Vagina (tissue), 2 donors: ENCODE data around the gene P2RY8. TPM values are rescaled to one million over a fixed set of nuclear protein-coding genes. Genes with fewer than 3 reads are reported as not detected.
A peak's percentile ranks its signal among the peaks of the same experiment; 100 is the strongest.

ENCODE experiments used
- DNase-seq, 2 donors: peaks; one replicate each; pipeline ENCODE4 v3.0.0-alpha.2; 2017; ENCODE audit errors: extremely low spot score in 2 of 2
- H3K27ac ChIP-seq: fragments of 200-600 bp; sonication (generic); one replicate; pipeline ENCODE4 v1.5.1; 2019
- H3K27me3 ChIP-seq: fragments of 200-600 bp; sonication (generic); one replicate; pipeline ENCODE4 v1.5.1; 2019
- H3K36me3 ChIP-seq, 2 donors: fragments of 200-600 bp; sonication (generic); one replicate each; pipeline ENCODE4 v1.5.1; 2017 to 2019
- H3K4me1 ChIP-seq: fragments of 200-600 bp; sonication (generic); one replicate; pipeline ENCODE4 v1.5.1; 2019
- H3K4me3 ChIP-seq, 2 donors: fragments of 200-600 bp; sonication (generic); 1 replicate in 1 of 2; 2 replicates in 1 of 2; pipeline ENCODE4 v1.5.1; 2016 to 2019
- H3K9me3 ChIP-seq: fragments of 200-600 bp; sonication (generic); one replicate; pipeline ENCODE4 v1.5.1; 2019
- CTCF ChIP-seq, 3 experiments: fragments of 450-650 bp in 2 of 3; fragments of 200-600 bp in 1 of 3; sonication (generic) in 1 of 3; IDR thresholded peaks; one replicate each; pipeline ENCODE4 v1.5.1; 2017 to 2019; ENCODE audit warnings: antibody characterized with exemption in 3 of 3, mild to moderate bottlenecking in 2 of 3, moderate library complexity in 2 of 3
- POLR2A ChIP-seq, 2 donors: fragments of 450-650 bp; IDR thresholded peaks; one replicate each; pipeline ENCODE4 v1.6.1; 2017; ENCODE audit warnings: antibody characterized with exemption in 2 of 2, mild to moderate bottlenecking in 2 of 2, moderate library complexity in 2 of 2
- POLR2AphosphoS5 ChIP-seq, 2 donors: sonication (generic); formaldehyde crosslinking; IDR thresholded peaks; one replicate each; pipeline ENCODE4 v1.9.0; 2017; ENCODE audit warnings: antibody characterized with exemption in 2 of 2, mild to moderate bottlenecking in 2 of 2, low read depth in 1 of 2; ENCODE audit not compliant: insufficient read depth in 1 of 2
- intact Hi-C: fragments of 100-400 bp; cut with DNase I; formaldehyde crosslinking; loops from one replicate; pipeline ENCODE4 v1.15.1; 2023
- total RNA-seq: library from RNA; depleted of rRNA; stranded (reverse); fragments of >200 nt; gene quantifications from one replicate; pipeline ENCODE4 v1.2.3, GENCODE V29; 2016

Gene P2RY8
- total RNA-seq = 0.74 TPM

DNA sequence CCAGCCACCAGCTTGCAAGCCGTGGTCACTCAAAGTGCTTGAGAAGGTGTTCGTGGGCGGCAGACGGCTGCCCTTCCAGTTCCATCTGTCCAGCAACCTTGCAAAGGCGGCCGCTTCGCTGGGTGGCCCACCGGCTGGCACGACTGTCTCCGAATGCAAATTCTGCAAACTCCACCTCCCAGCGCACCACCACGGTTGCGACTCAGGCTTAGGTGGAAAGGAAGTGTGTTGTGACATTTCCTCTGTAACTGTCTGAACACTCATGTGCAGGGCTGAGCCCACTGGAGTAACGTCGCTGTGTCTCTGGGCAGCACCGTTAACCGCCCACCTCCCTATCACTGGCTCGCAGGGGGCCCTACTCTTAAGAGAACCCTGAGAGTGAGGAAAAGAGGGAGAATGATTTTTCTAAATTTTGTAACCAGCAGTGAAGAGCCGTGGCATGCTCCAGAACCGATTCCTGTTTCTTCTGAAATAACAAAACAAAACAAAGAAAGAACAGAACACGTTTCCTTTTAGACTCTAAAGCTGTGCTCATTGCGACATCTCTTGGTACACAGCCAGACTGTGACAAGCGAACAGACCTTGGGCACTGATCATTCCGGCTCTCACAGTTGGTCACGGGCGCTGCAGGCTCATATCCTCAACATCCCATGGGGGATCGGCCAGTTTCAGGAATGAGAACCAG is at the start of gene P2RY8:
TSS of gene P2RY8 (minus strand) at position 155 of the 685 bp plus-strand sequence. CDS start 70,627 bp downstream, outside the sequence.
- H3K4me3 ChIP-seq = peak within 1 kb of the TSS; percentile 31 to 33

GRCh38 chrX:1584237-1585011 is 47.4 kb upstream of the P2RY8 start:
- intact Hi-C loops = no loop called here
- H3K27me3 ChIP-seq = no peaks in the 10 kb centered on the region
- peak in 1 of 2 donors; percentile 28 for DNase-seq
- no peak overlapping the region for H3K27ac ChIP-seq
- no peak for TF ChIP-seq POLR2AphosphoS5 (IDR thresholded peaks at IDR 0.05; ENCODE audit: insufficient read depth in 1 of 2, low read depth in 1 of 2)
- no peak for TF ChIP-seq CTCF (IDR thresholded peaks at IDR 0.05)
- no peak for TF ChIP-seq POLR2A (IDR thresholded peaks at IDR 0.05)
- H3K4me1 ChIP-seq = no peaks in the 10 kb centered on the region
- H3K4me3 ChIP-seq = no peak overlapping the region
- H3K36me3 ChIP-seq = no peaks in the 10 kb centered on the region
- no peaks in the 10 kb centered on the region for H3K9me3 ChIP-seq

More for the DNA sequence above, at the start of gene P2RY8:
- peak in 1 of 2 donors; percentile 46 for TF ChIP-seq POLR2AphosphoS5 (IDR thresholded peaks at IDR 0.05; ENCODE audit: insufficient read depth in 1 of 2, low read depth in 1 of 2)
- no peak for TF ChIP-seq POLR2A (IDR thresholded peaks at IDR 0.05)
- Histone ChIP-seq H3K27ac (no peak within 1 kb of the TSS), H3K36me3 (no peaks in the 10 kb centered on the region), H3K27me3 (no peaks in the 10 kb centered on the region), H3K9me3 (no peaks in the 10 kb centered on the region), H3K4me1 (no peaks in the 10 kb centered on the region)
- DNase-seq = peak in 1 of 2 donors; percentile 77
- intact Hi-C loops = no loop called here

- TF ChIP-seq POLR2A (IDR thresholded peaks at IDR 0.05) (no peak), CTCF (IDR thresholded peaks at IDR 0.05) (no peak), POLR2AphosphoS5 (IDR thresholded peaks at IDR 0.05; ENCODE audit: insufficient read depth in 1 of 2, low read depth in 1 of 2) (no peak)
- no peaks in the 10 kb centered on the region for H3K36me3 ChIP-seq
- H3K4me1 ChIP-seq = no peaks in the 10 kb centered on the region
- intact Hi-C loops = no loop called here
- peak in 1 of 2 donors; percentile 34 for DNase-seq
- no peaks in the 10 kb centered on the region for H3K9me3 ChIP-seq
- no peak overlapping the region for H3K4me3 ChIP-seq
- no peaks in the 10 kb centered on the region for H3K27me3 ChIP-seq
- H3K27ac ChIP-seq = no peak overlapping the region
These were observed 45.9 kb upstream of the P2RY8 start for GRCh38 chrX:1582686-1583437.

- Histone ChIP-seq H3K9me3 (no peaks in the 10 kb centered on the region), H3K27me3 (no peaks in the 10 kb centered on the region), H3K4me1 (no peaks in the 10 kb centered on the region), H3K4me3 (no peak overlapping the region), H3K36me3 (no peaks in the 10 kb centered on the region), H3K27ac (no peak overlapping the region)
- DNase-seq = peak in 1 of 2 donors; percentile 31
- intact Hi-C loops = no loop called here
- TF ChIP-seq CTCF (IDR thresholded peaks at IDR 0.05) (peak in 2 of 3 experiments; percentile 30 to 40), POLR2A (IDR thresholded peaks at IDR 0.05) (no peak), POLR2AphosphoS5 (IDR thresholded peaks at IDR 0.05; ENCODE audit: insufficient read depth in 1 of 2, low read depth in 1 of 2) (no peak)
These were observed 44.1 kb upstream of the P2RY8 start for GRCh38 chrX:1581132-1581531.

DNA sequence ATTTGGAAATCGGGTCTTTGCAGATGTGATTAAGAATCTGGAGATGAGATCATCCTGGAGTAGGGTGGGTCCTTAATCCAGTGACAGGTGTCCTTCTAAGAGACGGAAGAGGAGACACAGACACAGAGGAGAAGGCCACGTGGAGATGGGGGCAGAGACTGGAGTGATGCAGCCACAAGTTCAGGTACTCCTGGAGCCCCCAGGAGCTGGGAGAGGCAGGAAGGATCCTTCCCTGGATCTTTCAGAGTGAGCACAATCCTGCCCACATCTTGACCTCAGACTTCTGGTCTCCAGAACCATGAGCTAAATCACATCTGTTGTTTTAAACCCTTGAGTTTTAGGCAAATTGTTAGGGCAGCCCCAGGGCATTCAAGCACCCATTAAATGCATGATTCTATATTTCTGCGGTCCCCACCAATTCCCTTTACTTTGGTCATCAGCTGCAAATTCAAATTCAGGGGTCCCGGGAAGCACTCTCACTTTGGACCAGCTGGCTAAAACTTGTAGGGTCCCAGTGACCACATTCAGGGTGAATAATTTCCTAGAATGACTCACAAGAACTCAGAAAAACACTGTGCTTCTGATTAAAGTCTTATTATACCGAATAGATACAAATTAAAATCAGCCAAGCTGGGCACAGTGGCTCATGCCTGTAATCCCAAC is 41.7 kb upstream of the P2RY8 start:
- H3K4me3 ChIP-seq = no peak overlapping the region
- H3K27ac ChIP-seq = no peak overlapping the region
- H3K4me1 ChIP-seq = no peaks in the 10 kb centered on the region
- TF ChIP-seq POLR2A (IDR thresholded peaks at IDR 0.05) (no peak), CTCF (IDR thresholded peaks at IDR 0.05) (no peak), POLR2AphosphoS5 (IDR thresholded peaks at IDR 0.05; ENCODE audit: insufficient read depth in 1 of 2, low read depth in 1 of 2) (no peak)
- no peaks in the 10 kb centered on the region for H3K27me3 ChIP-seq
- intact Hi-C loops = no loop called here
- H3K9me3 ChIP-seq = no peaks in the 10 kb centered on the region
- no peaks in the 10 kb centered on the region for H3K36me3 ChIP-seq
- DNase-seq = peak in 1 of 2 donors; percentile 91
